ENCODE results near the gene ECEL1. TPM values are rescaled to one million over a fixed set of nuclear protein-coding genes. Genes with fewer than 3 reads are reported as not detected.

Gene ECEL1
- total and polyA plus RNA-seq, 2 of the 4 experiments (the other 2 are of a cell fraction), result not detected

DNA sequence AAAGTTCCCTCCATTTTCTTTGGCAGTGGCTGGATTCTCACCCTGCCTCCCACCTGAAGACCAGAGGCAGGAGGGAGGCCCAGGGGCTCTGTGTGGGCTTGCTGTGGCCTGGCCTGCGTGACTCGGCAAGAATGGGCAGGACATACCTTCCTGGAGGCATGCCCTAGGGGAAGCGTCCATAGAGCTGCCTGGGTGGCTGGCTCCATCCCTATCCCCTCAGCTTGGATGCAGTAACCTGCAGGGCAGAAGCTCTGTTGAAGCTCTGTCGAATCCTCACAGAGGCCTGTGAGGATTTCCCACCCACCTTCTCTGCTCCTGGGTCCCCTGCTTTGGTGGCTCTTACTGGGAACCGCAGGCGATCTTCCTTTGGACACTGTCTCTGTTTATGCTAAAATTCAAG, 31.2 kb upstream of the ECEL1 start:
- Histone ChIP-seq H3K23ac (ENCODE audit: low read depth, low read length) (no peak overlapping the region), H4K8ac (ENCODE audit: low read depth in 2 of 2, low read length in 2 of 2) (no peak overlapping the region), H3K4me3 (ENCODE audit: insufficient read depth, low read depth, low read length) (no peak overlapping the region), H3K14ac (replicated peaks; ENCODE audit: low read depth, low read length) (no peak overlapping the region), H3K27me3 (ENCODE audit: control insufficient read depth, insufficient read depth, low read length) (peaks cover 70% of the 10 kb centered on the region), H2BK15ac (ENCODE audit: low read depth, low read length) (no peak overlapping the region), H2BK20ac (ENCODE audit: low read depth, low read length) (no peak overlapping the region), H4K20me1 (ENCODE audit: insufficient read depth, low read length) (no peaks in the 10 kb centered on the region), H3K9ac (ENCODE audit: low read depth, low read length) (no peak overlapping the region), H3K36me3 (ENCODE audit: control insufficient read depth, insufficient read depth, low read length) (no peaks in the 10 kb centered on the region), H2BK120ac (ENCODE audit: low read depth, low read length) (no peak overlapping the region), H3K4ac (ENCODE audit: low read depth, low read length) (no peak overlapping the region), H3K18ac (ENCODE audit: low read depth, low read length) (no peak overlapping the region), H4K91ac (ENCODE audit: insufficient read depth, low read depth, low read length) (no peak overlapping the region), H4K5ac (ENCODE audit: low read depth, low read length) (no peak overlapping the region), H3K79me1 (ENCODE audit: low read depth in 1 of 2, low read length in 2 of 2) (no peaks in the 10 kb centered on the region), H2BK5ac (ENCODE audit: low read depth, low read length, poor library complexity, severe bottlenecking) (no peak overlapping the region), H3K9me1 (ENCODE audit: insufficient read depth, low read length) (no peaks in the 10 kb centered on the region), H3K4me1 (ENCODE audit: control insufficient read depth, insufficient read depth, low read length) (no peaks in the 10 kb centered on the region), H3K27ac (ENCODE audit: insufficient read depth, low read length) (no peak overlapping the region), H2AK5ac (ENCODE audit: low read depth, low read length) (no peak overlapping the region), H3K9me3 (ENCODE audit: control insufficient read depth, insufficient read depth, low read length) (no peaks in the 10 kb centered on the region), H3K56ac (ENCODE audit: extremely low read depth, insufficient read depth, low read length) (no peak overlapping the region), H2AFZ (replicated peaks; ENCODE audit: low read length, poor library complexity) (no peak overlapping the region), H3K4me2 (ENCODE audit: low read depth, low read length) (no peak overlapping the region), H2AK9ac (replicated peaks; ENCODE audit: low read depth, low read length, poor library complexity) (no peak overlapping the region)
- ATAC-seq (ENCODE audit: low read depth) (no peak), DNase-seq (no peak)
- in situ Hi-C loops (cut with MboI; ENCODE audit: low sequenced_read_pairs), result no loop called here
- WGBS, 2 experiments (ENCODE audit: extremely low coverage in 2 of 2, insufficient read length in 1 of 2), result 40% methylated on average over 1 of the region's 6 CpGs; no CpG with 5 or more reads in 1 of the 2 experiments
- dilution Hi-C loops (cut with HindIII; ENCODE audit: low sequenced_read_pairs, unreplicated experiment), result no loop called here
- intact Hi-C loops (cut with micrococcal nuclease), result no loop called here
- CTCF ChIA-PET, result no interaction called here
- TF ChIP-seq RCOR1 (IDR thresholded peaks at IDR 0.05; ENCODE audit: insufficient replicate concordance, low read length), result no peak
- TF ChIP-seq, protein P1, sequence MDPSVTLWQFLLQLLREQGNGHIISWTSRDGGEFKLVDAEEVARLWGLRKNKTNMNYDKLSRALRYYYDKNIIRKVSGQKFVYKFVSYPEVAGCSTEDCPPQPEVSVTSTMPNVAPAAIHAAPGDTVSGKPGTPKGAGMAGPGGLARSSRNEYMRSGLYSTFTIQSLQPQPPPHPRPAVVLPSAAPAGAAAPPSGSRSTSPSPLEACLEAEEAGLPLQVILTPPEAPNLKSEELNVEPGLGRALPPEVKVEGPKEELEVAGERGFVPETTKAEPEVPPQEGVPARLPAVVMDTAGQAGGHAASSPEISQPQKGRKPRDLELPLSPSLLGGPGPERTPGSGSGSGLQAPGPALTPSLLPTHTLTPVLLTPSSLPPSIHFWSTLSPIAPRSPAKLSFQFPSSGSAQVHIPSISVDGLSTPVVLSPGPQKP (IDR thresholded peaks at IDR 0.05; ENCODE audit: borderline replicate concordance, low read depth, low read length), result no peak
- POLR2A ChIA-PET (ENCODE audit: unreplicated experiment), result no interaction called here
- BruUV-seq (replicated peaks), result no TSS peak
